ENCODE data around the gene DRC1. TPM values are rescaled to one million over a fixed set of nuclear protein-coding genes. Genes with fewer than 3 reads are reported as not detected.

DRC1 gene
- polyA plus RNA-seq, 2 of the 4 experiments (the other 2 are of a cell fraction), result 0.21 to 0.39 TPM

DNA sequence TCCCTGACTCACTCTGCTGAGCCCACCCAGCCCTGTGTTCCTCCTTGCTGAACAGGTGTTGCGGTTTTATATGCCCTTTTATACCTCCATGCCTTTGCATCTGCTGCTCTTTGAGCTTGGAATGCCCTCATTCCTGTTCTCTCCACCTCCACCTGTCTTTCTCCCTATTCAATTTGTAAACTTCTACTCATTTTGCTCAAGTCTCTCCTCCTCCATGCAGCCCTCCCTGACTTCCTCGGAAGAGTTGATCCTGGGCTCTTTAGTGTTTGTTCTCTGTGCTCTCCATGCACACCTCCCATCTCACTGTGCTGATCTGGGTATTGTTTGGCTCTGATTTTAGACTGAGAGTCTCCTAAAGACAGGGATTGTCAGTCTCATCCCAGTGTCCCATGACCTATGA is 83.4 kb downstream of the DRC1 start:
- TF ChIP-seq ZFP36 (IDR thresholded peaks at IDR 0.05; ENCODE audit: borderline replicate concordance, partially characterized antibody) (peak; percentile 56), HOXB5 (CRISPR knock-in tag; IDR thresholded peaks at IDR 0.05) (no peak)
- no peaks in the 10 kb centered on the region for H3K4me1 ChIP-seq
- FAIRE-seq (no peak), DNase-seq (ENCODE audit: low read depth in 1 of 2, low spot score in 1 of 2) (no peak), ATAC-seq (no peak)
- ChIA-PET POLR2A (no interaction called here), CTCF (interaction anchor here (0.6 to 2.6 kb wide), 4 partner anchors 12 to 50 kb away, joined by 3 to 14 read pairs (median 3); no protein-coding TSS in a partner anchor)
- 57% methylated on average over 2 of the region's 2 CpGs for WGBS (ENCODE audit: missing lambda C conversion rate)
- no peak overlapping the region for H3K4me2 ChIP-seq
- H3K4me3 ChIP-seq, result no peak overlapping the region
- no peaks in the 10 kb centered on the region for H3K9me3 ChIP-seq
- no peak overlapping the region for H3K27ac ChIP-seq

DNA sequence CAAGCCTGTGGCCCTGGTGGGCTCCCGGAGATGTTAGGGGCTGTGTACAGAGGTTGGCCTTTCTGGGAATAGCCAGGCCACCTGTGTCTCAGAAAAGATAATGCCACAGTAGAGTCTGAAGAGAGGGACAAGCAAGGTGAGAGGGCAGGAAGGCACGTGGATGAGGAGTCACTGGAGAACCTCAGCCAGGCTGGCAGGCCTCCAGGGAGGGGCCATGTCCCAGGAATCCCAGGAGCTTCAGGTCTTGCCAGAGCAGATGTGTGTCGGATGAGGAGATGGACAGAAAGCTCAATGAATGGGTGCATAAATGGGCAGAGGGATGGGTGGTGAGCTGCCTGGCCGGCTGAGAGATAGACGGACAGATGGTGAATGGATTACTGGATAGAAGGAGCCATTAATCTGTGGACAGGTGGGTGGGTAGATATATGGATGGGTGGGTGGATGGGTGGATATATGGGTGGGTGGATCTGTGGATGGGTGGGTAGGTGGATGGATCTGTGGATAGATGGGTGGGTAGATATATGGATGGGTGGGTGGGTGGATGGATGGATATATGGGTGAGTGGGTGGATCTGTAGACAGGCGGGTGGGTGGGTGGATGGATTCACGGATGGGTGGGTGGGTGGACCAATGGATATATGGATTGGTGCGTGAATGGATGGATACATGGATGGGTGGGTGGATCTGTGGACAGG is 84.2 kb downstream of the DRC1 start:
- ATAC-seq (no peak), DNase-seq (ENCODE audit: low read depth in 1 of 2, low spot score in 1 of 2) (no peak), FAIRE-seq (no peak)
- Histone ChIP-seq H3K4me3 (no peak overlapping the region), H3K27ac (no peak overlapping the region), H3K4me1 (no peaks in the 10 kb centered on the region), H3K4me2 (no peak overlapping the region), H3K9me3 (no peaks in the 10 kb centered on the region)
- 49% methylated on average over 6 of the region's 8 CpGs for WGBS (ENCODE audit: missing lambda C conversion rate)
- TF ChIP-seq ESRRA (IDR thresholded peaks at IDR 0.05; ENCODE audit: borderline replicate concordance, low read length), result no peak
- TF ChIP-seq JUN (IDR thresholded peaks at IDR 0.05), result no peak
- TF ChIP-seq RFX5 (IDR thresholded peaks at IDR 0.05), result no peak
- TF ChIP-seq RARB (CRISPR knock-in tag; IDR thresholded peaks at IDR 0.05), result no peak
- TF ChIP-seq CBX8 (IDR thresholded peaks at IDR 0.05), result no peak
- no peak for TF ChIP-seq EHMT2 (IDR thresholded peaks at IDR 0.05; ENCODE audit: low read depth)
- TF ChIP-seq, protein P1, sequence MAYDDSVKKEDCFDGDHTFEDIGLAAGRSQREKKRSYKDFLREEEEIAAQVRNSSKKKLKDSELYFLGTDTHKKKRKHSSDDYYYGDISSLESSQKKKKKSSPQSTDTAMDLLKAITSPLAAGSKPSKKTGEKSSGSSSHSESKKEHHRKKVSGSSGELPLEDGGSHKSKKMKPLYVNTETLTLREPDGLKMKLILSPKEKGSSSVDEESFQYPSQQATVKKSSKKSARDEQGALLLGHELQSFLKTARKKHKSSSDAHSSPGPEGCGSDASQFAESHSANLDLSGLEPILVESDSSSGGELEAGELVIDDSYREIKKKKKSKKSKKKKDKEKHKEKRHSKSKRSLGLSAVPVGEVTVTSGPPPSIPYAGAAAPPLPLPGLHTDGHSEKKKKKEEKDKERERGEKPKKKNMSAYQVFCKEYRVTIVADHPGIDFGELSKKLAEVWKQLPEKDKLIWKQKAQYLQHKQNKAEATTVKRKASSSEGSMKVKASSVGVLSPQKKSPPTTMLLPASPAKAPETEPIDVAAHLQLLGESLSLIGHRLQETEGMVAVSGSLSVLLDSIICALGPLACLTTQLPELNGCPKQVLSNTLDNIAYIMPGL (CRISPR knock-in tag; IDR thresholded peaks at IDR 0.05; ENCODE audit: borderline replicate concordance), result no peak
- no peak for TF ChIP-seq SREBF2 (IDR thresholded peaks at IDR 0.05)
- no peak for TF ChIP-seq MYC (IDR thresholded peaks at IDR 0.05; ENCODE audit: borderline replicate concordance, low read length)
- TF ChIP-seq GATA3 (IDR thresholded peaks at IDR 0.05; ENCODE audit: borderline replicate concordance), result no peak
- no peak for TF ChIP-seq ZC3H11A (IDR thresholded peaks at IDR 0.05)
- no peak for TF ChIP-seq TFCP2L1 (CRISPR knock-in tag; IDR thresholded peaks at IDR 0.05)
- no peak for TF ChIP-seq HDAC2 (IDR thresholded peaks at IDR 0.05)
- TF ChIP-seq, protein P2, sequence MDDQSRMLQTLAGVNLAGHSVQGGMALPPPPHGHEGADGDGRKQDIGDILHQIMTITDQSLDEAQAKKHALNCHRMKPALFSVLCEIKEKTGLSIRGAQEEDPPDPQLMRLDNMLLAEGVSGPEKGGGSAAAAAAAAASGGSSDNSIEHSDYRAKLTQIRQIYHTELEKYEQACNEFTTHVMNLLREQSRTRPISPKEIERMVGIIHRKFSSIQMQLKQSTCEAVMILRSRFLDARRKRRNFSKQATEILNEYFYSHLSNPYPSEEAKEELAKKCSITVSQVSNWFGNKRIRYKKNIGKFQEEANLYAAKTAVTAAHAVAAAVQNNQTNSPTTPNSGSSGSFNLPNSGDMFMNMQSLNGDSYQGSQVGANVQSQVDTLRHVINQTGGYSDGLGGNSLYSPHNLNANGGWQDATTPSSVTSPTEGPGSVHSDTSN (IDR thresholded peaks at IDR 0.05), result no peak
- TF ChIP-seq CHD2 (IDR thresholded peaks at IDR 0.05; ENCODE audit: low read length, partially characterized antibody), result no peak
- TF ChIP-seq SMC3 (IDR thresholded peaks at IDR 0.05), result no peak
- no peak for TF ChIP-seq HOXA7 (CRISPR knock-in tag; IDR thresholded peaks at IDR 0.05)
- TF ChIP-seq FOXS1 (CRISPR knock-in tag; IDR thresholded peaks at IDR 0.05), result no peak
- TF ChIP-seq, protein P3, sequence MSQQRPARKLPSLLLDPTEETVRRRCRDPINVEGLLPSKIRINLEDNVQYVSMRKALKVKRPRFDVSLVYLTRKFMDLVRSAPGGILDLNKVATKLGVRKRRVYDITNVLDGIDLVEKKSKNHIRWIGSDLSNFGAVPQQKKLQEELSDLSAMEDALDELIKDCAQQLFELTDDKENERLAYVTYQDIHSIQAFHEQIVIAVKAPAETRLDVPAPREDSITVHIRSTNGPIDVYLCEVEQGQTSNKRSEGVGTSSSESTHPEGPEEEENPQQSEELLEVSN (IDR thresholded peaks at IDR 0.05; ENCODE audit: borderline replicate concordance, low read depth), result no peak
- CTCF ChIA-PET, result interaction anchor here (0.6 kb wide), 2 partner anchors 18 to 627 kb away, joined by 3 read pairs; no protein-coding TSS in a partner anchor
- POLR2A ChIA-PET, result no interaction called here

DNA sequence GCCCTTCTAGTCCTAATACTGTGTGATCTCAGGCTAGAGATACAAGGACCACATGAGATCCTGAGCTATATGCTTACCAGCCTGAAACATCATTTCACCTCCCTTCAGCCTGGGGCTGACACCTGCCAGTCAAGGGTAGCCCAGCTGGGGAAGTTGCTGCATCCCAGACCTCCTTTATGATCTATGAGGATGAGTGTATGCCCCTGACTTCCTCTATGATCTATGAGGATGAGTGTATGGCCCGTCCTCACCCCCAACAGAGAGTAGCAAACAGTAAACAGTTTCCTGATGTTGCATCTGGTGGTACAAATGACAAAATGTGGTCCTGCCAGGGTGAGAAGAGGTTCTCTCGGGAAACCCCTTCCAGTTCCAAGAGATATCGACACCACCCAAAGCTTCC is 85.1 kb downstream of the DRC1 start:
- CTCF ChIA-PET, result interaction anchor here (0.9 to 2.0 kb wide), 5 partner anchors 11 to 30 kb away, joined by 3 to 9 read pairs (median 4); no protein-coding TSS in a partner anchor
- no peak overlapping the region for H3K27ac ChIP-seq
- H3K9me3 ChIP-seq, result no peaks in the 10 kb centered on the region
- 53% methylated on average over 3 of the region's 3 CpGs for WGBS (ENCODE audit: missing lambda C conversion rate)
- ATAC-seq (no peak), DNase-seq (ENCODE audit: low read depth in 1 of 2, low spot score in 1 of 2) (no peak), FAIRE-seq (no peak)
- no peak overlapping the region for H3K4me3 ChIP-seq
- POLR2A ChIA-PET, result no interaction called here
- no peak for TF ChIP-seq SMC3 (IDR thresholded peaks at IDR 0.05)
- no peak for TF ChIP-seq EHF (CRISPR knock-in tag; IDR thresholded peaks at IDR 0.05)
- H3K4me2 ChIP-seq, result no peak overlapping the region
- no peaks in the 10 kb centered on the region for H3K4me1 ChIP-seq
